ENCODE results near the gene DRG2. TPM values are rescaled to one million over a fixed set of nuclear protein-coding genes. Genes with fewer than 3 reads are reported as not detected.
A peak's percentile ranks its signal among the peaks of the same experiment; 100 is the strongest.

The DRG2 gene
- total and polyA plus RNA-seq, 4 donors = 28.6 to 41.3 (median 35.6) TPM

DNA sequence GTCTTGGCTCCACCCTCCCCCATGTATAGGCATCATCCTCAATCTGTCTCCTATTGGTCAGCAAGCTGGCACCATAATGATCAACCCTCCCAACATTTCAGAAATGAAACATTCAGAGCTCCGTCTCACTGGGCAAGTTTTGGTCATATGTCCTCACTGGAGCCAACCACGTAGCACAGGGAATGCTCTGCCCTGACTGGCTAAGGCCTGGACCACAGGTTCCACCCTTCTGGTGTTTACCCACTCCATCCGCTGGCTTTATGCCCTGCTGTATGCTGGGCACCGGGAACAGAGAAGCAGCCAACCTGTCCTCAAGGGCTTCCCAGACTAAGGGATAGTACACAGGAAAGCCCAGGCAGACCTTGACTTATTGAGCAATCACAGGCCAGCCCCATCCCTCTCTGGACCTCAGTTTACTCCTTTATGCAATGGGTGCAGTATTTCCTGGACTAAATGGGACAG, 41.3 kb downstream of the DRG2 start:
- Histone ChIP-seq H3K4me3 (no peak overlapping the region), H3K27me3 (ENCODE audit: control insufficient read depth in 3 of 3, insufficient read depth in 3 of 3, low read length in 2 of 3) (no peaks in the 10 kb centered on the region), H3K36me3 (ENCODE audit: control insufficient read depth in 4 of 4, insufficient read depth in 4 of 4, low read length in 4 of 4) (no peaks in the 10 kb centered on the region), H3K4me1 (ENCODE audit: control insufficient read depth in 5 of 5, insufficient read depth in 5 of 5, low read length in 5 of 5) (peaks cover 0 to 10% (median 5%) of the 10 kb centered on the region in 5 donors), H3K27ac (ENCODE audit: low read depth in 1 of 2, low read length in 1 of 2) (no peak overlapping the region), H3K9me3 (ENCODE audit: control insufficient read depth in 4 of 4, insufficient read depth in 3 of 4, low read length in 3 of 4) (no peaks in the 10 kb centered on the region), H3K9ac (ENCODE audit: insufficient read depth in 1 of 2, low read length in 2 of 2) (no peak overlapping the region)
- DNase-seq (peak in 1 of 3 donors; percentile 38), ATAC-seq (ENCODE audit: insufficient read depth, low FRiP score) (peak; percentile 66)
- WGBS, 2 donors = 50 to 71% methylated on average over 4 of the region's 4 CpGs
- no peak for TF ChIP-seq CTCF (IDR thresholded peaks at IDR 0.05; ENCODE audit: control extremely low read depth, extremely low read depth)

GRCh38 chr17:18132711-18133110, 45.0 kb downstream of the DRG2 start:
- H3K27ac ChIP-seq (ENCODE audit: low read depth in 1 of 2, low read length in 1 of 2) = no peak overlapping the region
- ATAC-seq (ENCODE audit: insufficient read depth, low FRiP score) = no peak
- no peak overlapping the region for H3K9ac ChIP-seq (ENCODE audit: insufficient read depth in 1 of 2, low read length in 2 of 2)
- no peak for TF ChIP-seq CTCF (IDR thresholded peaks at IDR 0.05; ENCODE audit: control extremely low read depth, extremely low read depth)
- no peaks in the 10 kb centered on the region for H3K9me3 ChIP-seq (ENCODE audit: control insufficient read depth in 4 of 4, insufficient read depth in 3 of 4, low read length in 3 of 4)
- H3K4me3 ChIP-seq = no peak overlapping the region
- H3K27me3 ChIP-seq (ENCODE audit: control insufficient read depth in 3 of 3, insufficient read depth in 3 of 3, low read length in 2 of 3) = no peaks in the 10 kb centered on the region
- WGBS, 2 donors = 94 to 95% methylated on average over 5 of the region's 5 CpGs
- no peaks in the 10 kb centered on the region for H3K36me3 ChIP-seq (ENCODE audit: control insufficient read depth in 4 of 4, insufficient read depth in 4 of 4, low read length in 4 of 4)
- no peak for DNase-seq
- no peaks in the 10 kb centered on the region for H3K4me1 ChIP-seq (ENCODE audit: control insufficient read depth in 5 of 5, insufficient read depth in 5 of 5, low read length in 5 of 5)

- Histone ChIP-seq H3K4me1 (ENCODE audit: control insufficient read depth in 5 of 5, insufficient read depth in 5 of 5, low read length in 5 of 5) (peaks cover 0 to 6% (median 0%) of the 10 kb centered on the region in 5 donors), H3K9ac (ENCODE audit: insufficient read depth in 1 of 2, low read length in 2 of 2) (no peak overlapping the region), H3K27ac (ENCODE audit: low read depth in 1 of 2, low read length in 1 of 2) (no peak overlapping the region), H3K27me3 (ENCODE audit: control insufficient read depth in 3 of 3, insufficient read depth in 3 of 3, low read length in 2 of 3) (peaks cover 0 to 3% (median 0%) of the 10 kb centered on the region in 3 donors), H3K9me3 (ENCODE audit: control insufficient read depth in 4 of 4, insufficient read depth in 3 of 4, low read length in 3 of 4) (no peaks in the 10 kb centered on the region), H3K36me3 (ENCODE audit: control insufficient read depth in 4 of 4, insufficient read depth in 4 of 4, low read length in 4 of 4) (no peaks in the 10 kb centered on the region), H3K4me3 (no peak overlapping the region)
- WGBS, 2 donors = 81 to 88% methylated on average over 19 of the region's 19 CpGs
- TF ChIP-seq CTCF (IDR thresholded peaks at IDR 0.05; ENCODE audit: control extremely low read depth, extremely low read depth) = no peak
- DNase-seq (no peak), ATAC-seq (ENCODE audit: insufficient read depth, low FRiP score) (no peak)
These were observed 48.6 kb downstream of the DRG2 start for GRCh38 chr17:18136357-18136756.
